Astrocyte (in vitro differentiated cells and primary cell): ENCODE measurements around the gene POLR2L. TPM values are rescaled to one million over a fixed set of nuclear protein-coding genes. Genes with fewer than 3 reads are reported as not detected.

Experiments
- DNase-seq: peaks from one replicate; pipeline ENCODE4 v3.0.0-alpha.2; 2010; ENCODE audit warnings: low read depth
- FAIRE-seq: peaks from 2 replicates; lab custom pipeline; 2011; peaks lifted over from hg19 to GRCh38; lab: Jason Lieb, UNC
- H2AFZ ChIP-seq: 2 replicates; pipeline ENCODE4 v1.6.0; 2012; ENCODE audit warnings: low read depth, low read length, inconsistent platforms
- H3K27ac ChIP-seq: 2 replicates; pipeline ENCODE4 v1.5.1; 2011; ENCODE audit warnings: low read depth, low read length, inconsistent platforms
- H3K27me3 ChIP-seq: 2 replicates; pipeline ENCODE4 v1.6.0; 2011; ENCODE audit warnings: low read length, inconsistent platforms; ENCODE audit not compliant: insufficient read depth
- H3K36me3 ChIP-seq: 2 replicates; pipeline ENCODE4 v1.5.1; 2011; ENCODE audit warnings: low read length, inconsistent platforms; ENCODE audit not compliant: insufficient read depth
- H3K4me1 ChIP-seq: 2 replicates; pipeline ENCODE4 v1.5.1; 2011; ENCODE audit warnings: low read length, inconsistent platforms; ENCODE audit not compliant: insufficient read depth
- H3K4me2 ChIP-seq: 2 replicates; pipeline ENCODE4 v1.6.0; 2012; ENCODE audit warnings: low read length, inconsistent platforms
- H3K4me3 ChIP-seq: 2 replicates; pipeline ENCODE4 v1.5.1; 2011; ENCODE audit warnings: low read depth, mild to moderate bottlenecking, low read length, inconsistent platforms; ENCODE audit not compliant: insufficient read depth
- H3K79me2 ChIP-seq: 2 replicates; pipeline ENCODE4 v1.6.0; 2012; ENCODE audit warnings: mild to moderate bottlenecking, low read length, inconsistent platforms; ENCODE audit not compliant: insufficient read depth
- H3K9ac ChIP-seq: 2 replicates; pipeline ENCODE4 v1.6.0; 2012; ENCODE audit warnings: mild to moderate bottlenecking, low read length, inconsistent platforms
- H3K9me3 ChIP-seq: 2 replicates; pipeline ENCODE4 v1.5.1; 2012; ENCODE audit warnings: low read depth, mild to moderate bottlenecking, low read length, inconsistent platforms; ENCODE audit not compliant: insufficient read depth
- H4K20me1 ChIP-seq: 2 replicates; pipeline ENCODE4 v1.6.0; 2012; ENCODE audit warnings: low read length, inconsistent platforms; ENCODE audit not compliant: insufficient read depth
- H3K27ac Mint-ChIP-seq: one replicate; pipeline ENCODE4 v1.8.0; 2021; ENCODE audit warnings: mild to moderate bottlenecking, mixed read lengths; ENCODE audit not compliant: unreplicated experiment
- H3K27me3 Mint-ChIP-seq: one replicate; pipeline ENCODE4 v1.8.0; 2021; ENCODE audit warnings: low read depth, mixed read lengths; ENCODE audit not compliant: unreplicated experiment
- H3K36me3 Mint-ChIP-seq: one replicate; pipeline ENCODE4 v1.8.0; 2021; ENCODE audit warnings: low read depth, mixed read lengths; ENCODE audit not compliant: unreplicated experiment
- H3K4me1 Mint-ChIP-seq: one replicate; pipeline ENCODE4 v1.8.0; 2021; ENCODE audit warnings: low read depth, mixed read lengths; ENCODE audit not compliant: unreplicated experiment
- H3K4me3 Mint-ChIP-seq: one replicate; pipeline ENCODE4 v1.8.0; 2021; ENCODE audit warnings: mild to moderate bottlenecking, moderate library complexity, mixed read lengths; ENCODE audit not compliant: unreplicated experiment
- H3K9me3 Mint-ChIP-seq: one replicate; pipeline ENCODE4 v1.8.0; 2021; ENCODE audit warnings: mild to moderate bottlenecking, mixed read lengths; ENCODE audit not compliant: unreplicated experiment
- EZH2 ChIP-seq: IDR thresholded peaks from 2 replicates; pipeline ENCODE4 v1.6.1; 2012; ENCODE audit warnings: mild to moderate bottlenecking, low read length, inconsistent platforms; ENCODE audit not compliant: insufficient read depth
- total RNA-seq: library from RNA; stranded (reverse); gene quantifications from 2 replicates; pipeline ENCODE4 v1.2.1, GENCODE V29; 2021
- TF ChIP-seq, protein P1 (sequence below): IDR thresholded peaks from 2 replicates; pipeline ENCODE4 v1.5.1; 2011; ENCODE audit warnings: low read depth, mild to moderate bottlenecking, inconsistent platforms, low read length, moderate library complexity; ENCODE audit not compliant: insufficient read depth

Gene POLR2L
- total RNA-seq, 1 donor from 2014 or later, result 212 TPM

DNA sequence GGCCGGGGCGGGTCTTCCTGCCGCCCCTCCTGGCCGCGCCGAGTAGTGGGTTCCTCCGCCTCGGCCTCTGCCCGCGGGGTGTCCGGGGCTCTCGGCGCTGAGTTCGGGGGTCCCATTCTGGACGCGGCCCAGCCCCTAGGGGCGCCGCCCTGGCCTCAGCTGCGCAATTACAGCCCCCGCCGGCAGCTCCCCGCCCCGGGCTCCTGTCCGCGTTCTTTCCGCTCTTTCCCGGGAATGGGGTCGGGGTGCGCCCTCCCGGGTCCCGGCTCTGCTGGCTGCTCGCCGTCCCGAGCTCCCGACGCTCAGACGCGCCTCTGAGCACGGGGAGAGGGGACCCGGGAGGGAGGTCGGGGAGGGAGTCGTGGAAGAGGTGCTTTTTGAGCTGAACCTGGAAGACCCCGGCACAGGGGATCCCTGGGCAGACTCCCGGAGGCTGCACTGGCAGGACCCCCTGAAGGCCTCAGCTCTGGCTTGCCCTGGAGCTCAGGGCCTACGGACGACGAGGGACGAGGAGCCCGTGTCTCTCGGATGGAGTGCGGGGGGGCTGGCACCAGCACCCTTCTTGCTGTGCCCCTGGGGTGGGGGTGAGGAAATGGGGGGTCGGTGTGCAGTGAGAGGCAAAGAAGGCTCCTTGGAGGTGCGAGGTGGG is 881 bp upstream of the POLR2L start:
- no peaks in the 10 kb centered on the region for H3K27me3 Mint-ChIP-seq
- H3K27ac Mint-ChIP-seq, result peak overlapping the region; percentile 77

DNA sequence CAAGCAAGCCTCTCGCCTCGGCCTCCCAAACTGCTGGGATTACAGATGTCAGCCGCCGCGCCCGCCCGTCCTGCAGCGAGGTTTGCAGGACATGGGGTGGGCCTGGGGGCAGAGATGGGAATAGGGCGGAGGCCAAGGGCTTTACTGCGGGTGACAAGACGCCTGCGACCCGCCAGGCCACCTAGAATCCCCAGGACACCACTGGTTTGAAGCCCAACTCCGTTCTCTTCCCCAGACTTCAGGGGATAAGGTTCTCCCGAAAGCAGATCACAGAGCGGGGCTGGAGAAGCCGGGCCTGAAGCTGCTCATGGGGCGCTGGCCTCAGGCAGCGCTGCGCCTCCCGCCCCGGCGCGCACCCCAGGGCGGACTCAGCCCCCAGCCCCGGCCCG is 354 bp downstream of the POLR2L start:
- H4K20me1 ChIP-seq, result peaks cover 75% of the 10 kb centered on the region
- no peaks in the 10 kb centered on the region for H3K9me3 Mint-ChIP-seq
- peaks cover 6% of the 10 kb centered on the region for H3K36me3 Mint-ChIP-seq
- H3K27ac Mint-ChIP-seq, result peak overlapping the region; percentile 77
- TF ChIP-seq, protein P1, sequence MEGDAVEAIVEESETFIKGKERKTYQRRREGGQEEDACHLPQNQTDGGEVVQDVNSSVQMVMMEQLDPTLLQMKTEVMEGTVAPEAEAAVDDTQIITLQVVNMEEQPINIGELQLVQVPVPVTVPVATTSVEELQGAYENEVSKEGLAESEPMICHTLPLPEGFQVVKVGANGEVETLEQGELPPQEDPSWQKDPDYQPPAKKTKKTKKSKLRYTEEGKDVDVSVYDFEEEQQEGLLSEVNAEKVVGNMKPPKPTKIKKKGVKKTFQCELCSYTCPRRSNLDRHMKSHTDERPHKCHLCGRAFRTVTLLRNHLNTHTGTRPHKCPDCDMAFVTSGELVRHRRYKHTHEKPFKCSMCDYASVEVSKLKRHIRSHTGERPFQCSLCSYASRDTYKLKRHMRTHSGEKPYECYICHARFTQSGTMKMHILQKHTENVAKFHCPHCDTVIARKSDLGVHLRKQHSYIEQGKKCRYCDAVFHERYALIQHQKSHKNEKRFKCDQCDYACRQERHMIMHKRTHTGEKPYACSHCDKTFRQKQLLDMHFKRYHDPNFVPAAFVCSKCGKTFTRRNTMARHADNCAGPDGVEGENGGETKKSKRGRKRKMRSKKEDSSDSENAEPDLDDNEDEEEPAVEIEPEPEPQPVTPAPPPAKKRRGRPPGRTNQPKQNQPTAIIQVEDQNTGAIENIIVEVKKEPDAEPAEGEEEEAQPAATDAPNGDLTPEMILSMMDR, result no peak
- TF ChIP-seq EZH2, result no peak
- DNase-seq (no peak), FAIRE-seq (no peak)
- H3K9ac ChIP-seq, result peak overlapping the region; percentile 94
- no peaks in the 10 kb centered on the region for H3K27me3 ChIP-seq
- peak overlapping the region; percentile 93 for H3K27ac ChIP-seq
- H3K9me3 ChIP-seq, result no peaks in the 10 kb centered on the region
- H3K27me3 Mint-ChIP-seq, result no peaks in the 10 kb centered on the region
- peak overlapping the region; percentile 88 for H3K4me2 ChIP-seq
- H3K4me3 ChIP-seq, result peak overlapping the region; percentile 97
- peaks cover 16% of the 10 kb centered on the region for H3K36me3 ChIP-seq
- no peak overlapping the region for H2AFZ ChIP-seq
- peaks cover 75% of the 10 kb centered on the region for H3K79me2 ChIP-seq
- H3K4me1 ChIP-seq, result peaks cover 55% of the 10 kb centered on the region
- peak overlapping the region; percentile 89 for H3K4me3 Mint-ChIP-seq
- peaks cover 20% of the 10 kb centered on the region for H3K4me1 Mint-ChIP-seq

More for the DNA sequence above, 881 bp upstream of the POLR2L start:
- Histone ChIP-seq H3K79me2 (peaks cover 66% of the 10 kb centered on the region), H3K4me2 (peak overlapping the region; percentile 88), H3K27ac (peak overlapping the region; percentile 68), H2AFZ (no peak overlapping the region), H3K4me1 (peaks cover 55% of the 10 kb centered on the region), H3K9me3 (no peaks in the 10 kb centered on the region), H3K9ac (peak overlapping the region; percentile 94), H4K20me1 (peaks cover 74% of the 10 kb centered on the region), H3K27me3 (no peaks in the 10 kb centered on the region), H3K4me3 (peak overlapping the region; percentile 64), H3K36me3 (peaks cover 15% of the 10 kb centered on the region)
- Mint-ChIP-seq H3K36me3 (peaks cover 6% of the 10 kb centered on the region), H3K4me3 (peak overlapping the region; percentile 87), H3K4me1 (peaks cover 20% of the 10 kb centered on the region), H3K9me3 (no peaks in the 10 kb centered on the region)
- no peak for TF ChIP-seq EZH2
- TF ChIP-seq, protein P1, result no peak
- DNase-seq (no peak), FAIRE-seq (no peak)
